OCI-LY7 (cell line): ENCODE measurements around the gene C1orf105.

Experiments used
- EZH2phosphoT487 ChIP-seq: fragments of 200-600 bp; sonication (generic); IDR thresholded peaks from 2 replicates; pipeline ENCODE4 v1.6.1; 2018; ENCODE audit warnings: low read depth, borderline replicate concordance, mild to moderate bottlenecking, mixed run types, antibody characterized with exemption, low read length, moderate library complexity, mixed read lengths
- TF ChIP-seq, protein P1 (sequence below): fragments of 200-600 bp; sonication (generic); conservative IDR thresholded peaks from 2 replicates; pipeline ENCODE4 v1.5.1; 2014; ENCODE audit warnings: mild to moderate bottlenecking, antibody characterized with exemption, low read length, moderate library complexity, mixed read lengths

DNA sequence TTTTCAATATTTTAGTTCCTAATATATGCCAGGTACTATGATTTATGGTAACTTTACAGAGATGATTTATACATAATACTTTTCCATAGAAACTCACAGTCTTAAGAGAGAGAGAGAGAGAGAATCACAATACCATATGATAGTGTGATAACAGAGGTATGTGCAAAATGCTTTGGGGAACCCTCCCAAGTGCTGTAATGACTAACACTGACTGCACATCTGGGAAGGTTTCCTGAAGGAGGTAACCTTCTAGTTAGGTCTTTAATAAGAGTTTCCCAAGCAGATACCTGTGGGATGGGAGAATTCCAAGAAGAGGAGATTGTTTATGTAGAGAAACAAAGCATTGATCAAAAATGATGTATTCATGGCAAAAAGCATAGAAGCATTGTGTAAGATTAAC is 58.0 kb downstream of the C1orf105 start:
- TF ChIP-seq, protein P1, sequence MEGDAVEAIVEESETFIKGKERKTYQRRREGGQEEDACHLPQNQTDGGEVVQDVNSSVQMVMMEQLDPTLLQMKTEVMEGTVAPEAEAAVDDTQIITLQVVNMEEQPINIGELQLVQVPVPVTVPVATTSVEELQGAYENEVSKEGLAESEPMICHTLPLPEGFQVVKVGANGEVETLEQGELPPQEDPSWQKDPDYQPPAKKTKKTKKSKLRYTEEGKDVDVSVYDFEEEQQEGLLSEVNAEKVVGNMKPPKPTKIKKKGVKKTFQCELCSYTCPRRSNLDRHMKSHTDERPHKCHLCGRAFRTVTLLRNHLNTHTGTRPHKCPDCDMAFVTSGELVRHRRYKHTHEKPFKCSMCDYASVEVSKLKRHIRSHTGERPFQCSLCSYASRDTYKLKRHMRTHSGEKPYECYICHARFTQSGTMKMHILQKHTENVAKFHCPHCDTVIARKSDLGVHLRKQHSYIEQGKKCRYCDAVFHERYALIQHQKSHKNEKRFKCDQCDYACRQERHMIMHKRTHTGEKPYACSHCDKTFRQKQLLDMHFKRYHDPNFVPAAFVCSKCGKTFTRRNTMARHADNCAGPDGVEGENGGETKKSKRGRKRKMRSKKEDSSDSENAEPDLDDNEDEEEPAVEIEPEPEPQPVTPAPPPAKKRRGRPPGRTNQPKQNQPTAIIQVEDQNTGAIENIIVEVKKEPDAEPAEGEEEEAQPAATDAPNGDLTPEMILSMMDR = no peak
- TF ChIP-seq EZH2phosphoT487 = no peak
